HepG2 (cell line): Measurements from ENCODE around the gene EMILIN1. TPM values are rescaled to one million over a fixed set of nuclear protein-coding genes. Genes with fewer than 3 reads are reported as not detected.

Source experiments
- MEIS1 ChIP-seq: sonication (generic); formaldehyde crosslinking; IDR thresholded peaks from 2 replicates; pipeline ENCODE4 v1.9.0; 2021; ENCODE audit warnings: mild to moderate bottlenecking, missing genetic modification reagents, moderate library complexity, borderline replicate concordance
- MIER3 ChIP-seq: IDR thresholded peaks from 2 replicates; pipeline ENCODE4 v1.6.1; 2016; ENCODE audit warnings: missing compliant biosample characterization, borderline replicate concordance
- PAF1 ChIP-seq: IDR thresholded peaks from 2 replicates; pipeline ENCODE4 v1.6.1; 2016; ENCODE audit warnings: missing genetic modification reagents, missing compliant biosample characterization
- PPARG ChIP-seq: conservative IDR thresholded peaks from 2 replicates; pipeline ENCODE4 v1.6.1; 2016; ENCODE audit warnings: missing biosample characterization, missing genetic modification reagents
- PRMT3 ChIP-seq: sonication (generic); formaldehyde crosslinking; IDR thresholded peaks from 2 replicates; pipeline ENCODE4 v1.8.1; 2022; ENCODE audit warnings: low read depth, mild to moderate bottlenecking, moderate library complexity, missing genetic modification reagents, borderline replicate concordance
- SALL1 ChIP-seq: sonication (generic); formaldehyde crosslinking; IDR thresholded peaks from 2 replicates; pipeline ENCODE4 v1.8.0; 2022; ENCODE audit warnings: mild to moderate bottlenecking, missing genetic modification reagents
- TBP ChIP-seq: sonication (generic); formaldehyde crosslinking; IDR thresholded peaks from 2 replicates; pipeline ENCODE4 v1.5.0; 2020; ENCODE audit warnings: missing genetic modification reagents
- ZBTB7B ChIP-seq: sonication (generic); formaldehyde crosslinking; IDR thresholded peaks from 2 replicates; pipeline ENCODE4 v1.4.0; 2020; ENCODE audit warnings: missing genetic modification reagents
- ZFP36L2 ChIP-seq: sonication (generic); formaldehyde crosslinking; IDR thresholded peaks from 2 replicates; pipeline ENCODE4 v1.4.0; 2020; ENCODE audit warnings: missing genetic modification reagents
- ZFYVE20 ChIP-seq: sonication (generic); formaldehyde crosslinking; IDR thresholded peaks from 2 replicates; pipeline ENCODE4 v1.8.0; 2023; ENCODE audit warnings: low read depth, mild to moderate bottlenecking, moderate library complexity, missing genetic modification reagents, borderline replicate concordance
- ZNF180 ChIP-seq: sonication (generic); formaldehyde crosslinking; IDR thresholded peaks from 2 replicates; pipeline ENCODE4 v1.4.0; 2020; ENCODE audit warnings: low read depth, missing genetic modification reagents, borderline replicate concordance
- ZNF446 ChIP-seq: sonication (generic); formaldehyde crosslinking; IDR thresholded peaks from 2 replicates; pipeline ENCODE4 v1.5.0; 2020; ENCODE audit warnings: mild to moderate bottlenecking, missing genetic modification reagents
- ZNF496 ChIP-seq: sonication (generic); formaldehyde crosslinking; IDR thresholded peaks from 2 replicates; pipeline ENCODE4 v1.8.1; 2023; ENCODE audit warnings: mild to moderate bottlenecking, moderate library complexity, missing genetic modification reagents; ENCODE audit not compliant: insufficient replicate concordance
- ZNF709 ChIP-seq: sonication (generic); formaldehyde crosslinking; IDR thresholded peaks from 2 replicates; pipeline ENCODE4 v1.5.0; 2020; ENCODE audit warnings: mild to moderate bottlenecking, missing genetic modification reagents
- ZNF761 ChIP-seq: sonication (generic); formaldehyde crosslinking; conservative IDR thresholded peaks from 2 replicates; pipeline ENCODE4 v1.4.0; 2020; ENCODE audit warnings: mild to moderate bottlenecking, missing genetic modification reagents
- polyA plus RNA-seq, 8 experiments: library from polyadenylated mRNA; depleted of rRNA in 3 of 8; stranded (reverse) in 7 of 8; unstranded in 1 of 8; fragments of >200 nt; fragmentation: Illumina TruSeq in 4 of 8; extraction: Trizol in 4 of 8; gene quantifications; 2 replicates each; pipeline versions ENCODE4 v1.2.1 to v1.2.3, GENCODE V29; 2011 to 2016; ENCODE audit warnings: low read depth in 4 of 8, missing spikeins in 1 of 8, mixed read lengths in 1 of 8; ENCODE audit not compliant: insufficient read depth in 1 of 8
- total RNA-seq, 5 experiments: library from RNA; depleted of rRNA; stranded (reverse); fragments of >200 nt; fragmentation: Illumina TruSeq; extraction: Trizol; gene quantifications; 2 replicates each; pipeline ENCODE4 v1.2.3, GENCODE V29; 2016; ENCODE audit warnings: low read depth in 1 of 5
- TF ChIP-seq, protein P1 (sequence below): sonication (generic); formaldehyde crosslinking; IDR thresholded peaks from 2 replicates; pipeline ENCODE4 v1.4.0; 2020; ENCODE audit warnings: mild to moderate bottlenecking, missing genetic modification reagents
- TF ChIP-seq, protein P2 (sequence below), 2 experiments: fragments of 450-650 bp in 1 of 2; sonication (generic) in 1 of 2; formaldehyde crosslinking in 1 of 2; IDR thresholded peaks; 2 replicates each; pipeline versions ENCODE4 v1.6.1 to v1.8.0; 2016 to 2022; ENCODE audit warnings: antibody characterized with exemption in 1 of 2, mild to moderate bottlenecking in 1 of 2, missing genetic modification reagents in 1 of 2

Gene EMILIN1
- total and polyA plus RNA-seq, 2 of the 13 experiments (the other 11 are each of a cell fraction or from before 2014, with no cell fraction given): 8.1 to 9.7 TPM

DNA sequence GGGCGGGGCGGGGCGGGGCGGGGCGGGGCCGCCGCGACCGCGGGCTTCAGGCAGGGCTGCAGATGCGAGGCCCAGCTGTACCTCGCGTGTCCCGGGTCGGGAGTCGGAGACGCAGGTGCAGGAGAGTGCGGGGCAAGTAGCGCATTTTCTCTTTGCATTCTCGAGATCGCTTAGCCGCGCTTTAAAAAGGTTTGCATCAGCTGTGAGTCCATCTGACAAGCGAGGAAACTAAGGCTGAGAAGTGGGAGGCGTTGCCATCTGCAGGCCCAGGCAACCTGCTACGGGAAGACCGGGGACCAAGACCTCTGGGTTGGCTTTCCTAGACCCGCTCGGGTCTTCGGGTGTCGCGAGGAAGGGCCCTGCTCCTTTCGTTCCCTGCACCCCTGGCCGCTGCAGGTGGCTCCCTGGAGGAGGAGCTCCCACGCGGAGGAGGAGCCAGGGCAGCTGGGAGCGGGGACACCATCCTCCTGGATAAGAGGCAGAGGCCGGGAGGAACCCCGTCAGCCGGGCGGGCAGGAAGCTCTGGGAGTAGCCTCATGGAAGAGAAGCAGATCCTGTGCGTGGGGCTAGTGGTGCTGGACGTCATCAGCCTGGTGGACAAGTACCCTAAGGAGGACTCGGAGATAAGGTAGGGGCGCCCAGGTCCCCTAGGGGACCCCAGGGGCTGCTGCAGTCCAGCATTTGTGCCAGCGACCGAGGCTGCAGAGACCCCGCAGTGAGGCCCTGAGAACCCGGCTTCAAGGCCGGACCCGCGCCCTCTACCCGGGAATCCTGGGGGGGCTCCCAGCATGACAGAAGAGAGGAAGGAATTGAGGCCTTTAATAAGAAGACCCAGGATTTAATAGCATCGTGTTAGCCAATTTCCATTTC, 8.5 kb downstream of the EMILIN1 start, which contains the start of gene KHK (continued):
- no peak for TF ChIP-seq ZNF180 (CRISPR knock-in tag)
- no peak for TF ChIP-seq SALL1
- TF ChIP-seq MEIS1 (CRISPR knock-in tag): peak; percentile 21; the same call in 1 of the 2 replicates
- 0 out of 2 replicates have a peak, but pooled peaks have one; percentile 46 for TF ChIP-seq TBP (CRISPR knock-in tag)
- TF ChIP-seq PAF1 (CRISPR knock-in tag): no peak
- TF ChIP-seq ZNF496 (CRISPR knock-in tag): no peak
- no peak for TF ChIP-seq ZNF761 (CRISPR knock-in tag)
- TF ChIP-seq PPARG (CRISPR knock-in tag): no peak
- peak; percentile 21; the same call in 1 of the 2 replicates for TF ChIP-seq ZNF709
- TF ChIP-seq ZBTB7B (CRISPR knock-in tag): peak; percentile 34; the same call in 1 of the 2 replicates
- TF ChIP-seq, protein P1, sequence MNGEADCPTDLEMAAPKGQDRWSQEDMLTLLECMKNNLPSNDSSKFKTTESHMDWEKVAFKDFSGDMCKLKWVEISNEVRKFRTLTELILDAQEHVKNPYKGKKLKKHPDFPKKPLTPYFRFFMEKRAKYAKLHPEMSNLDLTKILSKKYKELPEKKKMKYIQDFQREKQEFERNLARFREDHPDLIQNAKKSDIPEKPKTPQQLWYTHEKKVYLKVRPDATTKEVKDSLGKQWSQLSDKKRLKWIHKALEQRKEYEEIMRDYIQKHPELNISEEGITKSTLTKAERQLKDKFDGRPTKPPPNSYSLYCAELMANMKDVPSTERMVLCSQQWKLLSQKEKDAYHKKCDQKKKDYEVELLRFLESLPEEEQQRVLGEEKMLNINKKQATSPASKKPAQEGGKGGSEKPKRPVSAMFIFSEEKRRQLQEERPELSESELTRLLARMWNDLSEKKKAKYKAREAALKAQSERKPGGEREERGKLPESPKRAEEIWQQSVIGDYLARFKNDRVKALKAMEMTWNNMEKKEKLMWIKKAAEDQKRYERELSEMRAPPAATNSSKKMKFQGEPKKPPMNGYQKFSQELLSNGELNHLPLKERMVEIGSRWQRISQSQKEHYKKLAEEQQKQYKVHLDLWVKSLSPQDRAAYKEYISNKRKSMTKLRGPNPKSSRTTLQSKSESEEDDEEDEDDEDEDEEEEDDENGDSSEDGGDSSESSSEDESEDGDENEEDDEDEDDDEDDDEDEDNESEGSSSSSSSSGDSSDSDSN: peak; percentile 49; the same call in 1 of the 2 replicates
- TF ChIP-seq PRMT3 (CRISPR knock-in tag): no peak
- no peak for TF ChIP-seq ZFP36L2 (CRISPR knock-in tag)
- no peak for TF ChIP-seq ZFYVE20 (CRISPR knock-in tag)
- TF ChIP-seq MIER3 (CRISPR knock-in tag): no peak; the same call in 1 of the 2 replicates
- TF ChIP-seq, protein P2, sequence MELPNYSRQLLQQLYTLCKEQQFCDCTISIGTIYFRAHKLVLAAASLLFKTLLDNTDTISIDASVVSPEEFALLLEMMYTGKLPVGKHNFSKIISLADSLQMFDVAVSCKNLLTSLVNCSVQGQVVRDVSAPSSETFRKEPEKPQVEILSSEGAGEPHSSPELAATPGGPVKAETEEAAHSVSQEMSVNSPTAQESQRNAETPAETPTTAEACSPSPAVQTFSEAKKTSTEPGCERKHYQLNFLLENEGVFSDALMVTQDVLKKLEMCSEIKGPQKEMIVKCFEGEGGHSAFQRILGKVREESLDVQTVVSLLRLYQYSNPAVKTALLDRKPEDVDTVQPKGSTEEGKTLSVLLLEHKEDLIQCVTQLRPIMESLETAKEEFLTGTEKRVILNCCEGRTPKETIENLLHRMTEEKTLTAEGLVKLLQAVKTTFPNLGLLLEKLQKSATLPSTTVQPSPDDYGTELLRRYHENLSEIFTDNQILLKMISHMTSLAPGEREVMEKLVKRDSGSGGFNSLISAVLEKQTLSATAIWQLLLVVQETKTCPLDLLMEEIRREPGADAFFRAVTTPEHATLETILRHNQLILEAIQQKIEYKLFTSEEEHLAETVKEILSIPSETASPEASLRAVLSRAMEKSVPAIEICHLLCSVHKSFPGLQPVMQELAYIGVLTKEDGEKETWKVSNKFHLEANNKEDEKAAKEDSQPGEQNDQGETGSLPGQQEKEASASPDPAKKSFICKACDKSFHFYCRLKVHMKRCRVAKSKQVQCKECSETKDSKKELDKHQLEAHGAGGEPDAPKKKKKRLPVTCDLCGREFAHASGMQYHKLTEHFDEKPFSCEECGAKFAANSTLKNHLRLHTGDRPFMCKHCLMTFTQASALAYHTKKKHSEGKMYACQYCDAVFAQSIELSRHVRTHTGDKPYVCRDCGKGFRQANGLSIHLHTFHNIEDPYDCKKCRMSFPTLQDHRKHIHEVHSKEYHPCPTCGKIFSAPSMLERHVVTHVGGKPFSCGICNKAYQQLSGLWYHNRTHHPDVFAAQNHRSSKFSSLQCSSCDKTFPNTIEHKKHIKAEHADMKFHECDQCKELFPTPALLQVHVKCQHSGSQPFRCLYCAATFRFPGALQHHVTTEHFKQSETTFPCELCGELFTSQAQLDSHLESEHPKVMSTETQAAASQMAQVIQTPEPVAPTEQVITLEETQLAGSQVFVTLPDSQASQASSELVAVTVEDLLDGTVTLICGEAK (IDR thresholded peaks at IDR 0.05): no peak
- TF ChIP-seq, protein P2 (CRISPR knock-in tag; IDR thresholded peaks at IDR 0.05): no peak; the same call in 1 of the 2 replicates
- peak; percentile 54 for TF ChIP-seq ZNF446 (CRISPR knock-in tag)
